GM12892 (cell line): Measurements from ENCODE around the gene DUOXA1.
"Not testable (repeated sequence)": the region's sequence is repeated elsewhere in the genome, so short reads cannot be mapped to it uniquely, and the experiment has no call there.

Source experiments
- DNase-seq: peaks from one replicate; pipeline ENCODE4 v3.0.0; 2011; ENCODE audit not compliant: insufficient read length
- FAIRE-seq: peaks from 2 replicates; lab custom pipeline; 2011; peaks lifted over from hg19 to GRCh38; lab: Jason Lieb, UNC
- POLR2A ChIP-seq: IDR thresholded peaks from 2 replicates; pipeline ENCODE4 v1.6.1; 2011; ENCODE audit warnings: low read depth, low read length, control low read depth
- POLR2AphosphoS5 ChIP-seq: IDR thresholded peaks from 2 replicates; pipeline ENCODE4 v1.6.1; 2011; ENCODE audit warnings: low read depth, low read length, control low read depth
- TAF1 ChIP-seq: IDR thresholded peaks from 2 replicates; pipeline ENCODE4 v1.6.1; 2011; ENCODE audit warnings: low read depth, mild to moderate bottlenecking, control low read depth, low read length, borderline replicate concordance

The DUOXA1 gene

GRCh38 chr15:45114751-45115085 is 15.0 kb downstream of the DUOXA1 start:
- no peak for DNase-seq
- TF ChIP-seq TAF1 (no peak), POLR2AphosphoS5 (no peak), POLR2A (no peak)
- no peak for FAIRE-seq

- TF ChIP-seq POLR2A (no peak), POLR2AphosphoS5 (no peak), TAF1 (no peak)
- FAIRE-seq (no peak), DNase-seq (no peak)
Measured at GRCh38 chr15:45114076-45114750, 15.5 kb downstream of the DUOXA1 start, which contains the start of the genes DUOX2 and DUOXA2. Gene DUOX2 (minus strand): TSS chr15:45114172. CDS start chr15:45113411, 761 bp downstream. Gene DUOXA2 (plus strand): TSS chr15:45114326. CDS start chr15:45114606, 280 bp downstream.

- no peak for DNase-seq
- no peak for FAIRE-seq
- TF ChIP-seq TAF1 (no peak), POLR2AphosphoS5 (no peak), POLR2A (no peak)
Measured at GRCh38 chr15:45113380-45113990, 16.2 kb downstream of the DUOXA1 start.

- FAIRE-seq (no peak), DNase-seq (no peak)
- TF ChIP-seq TAF1 (no peak), POLR2A (no peak), POLR2AphosphoS5 (no peak)
Measured at GRCh38 chr15:45112591-45113379, 16.9 kb downstream of the DUOXA1 start.

GRCh38 chr15:45112143-45112590 is 17.5 kb downstream of the DUOXA1 start:
- no peak for DNase-seq
- TF ChIP-seq POLR2AphosphoS5 (no peak), TAF1 (no peak), POLR2A (no peak)
- FAIRE-seq: no peak

- no peak for FAIRE-seq
- TF ChIP-seq POLR2A (no peak), POLR2AphosphoS5 (no peak), TAF1 (no peak)
Measured at GRCh38 chr15:45111390-45112142, 18.1 kb downstream of the DUOXA1 start.

GRCh38 chr15:45110256-45110820 is 19.3 kb downstream of the DUOXA1 start:
- no peak for DNase-seq
- no peak for TF ChIP-seq POLR2A
- no peak for TF ChIP-seq POLR2AphosphoS5
- no peak for TF ChIP-seq TAF1
- FAIRE-seq: no peak

More at GRCh38 chr15:45111390-45112142, 18.1 kb downstream of the DUOXA1 start:
- DNase-seq: no peak

GRCh38 chr15:45107941-45108630 is 21.6 kb downstream of the DUOXA1 start:
- FAIRE-seq (no peak), DNase-seq (no peak)
- TF ChIP-seq POLR2AphosphoS5 (no peak), POLR2A (no peak), TAF1 (no peak)

- DNase-seq: no peak
- FAIRE-seq: no peak
- TF ChIP-seq POLR2A: no peak
Measured at GRCh38 chr15:45106002-45106790, 23.5 kb downstream of the DUOXA1 start.

GRCh38 chr15:45105586-45105985 is 24.1 kb downstream of the DUOXA1 start:
- FAIRE-seq: no peak
- no peak for DNase-seq
- TF ChIP-seq TAF1 (no peak), POLR2AphosphoS5 (no peak), POLR2A (no peak)

- DNase-seq, FAIRE-seq: not testable (repeated sequence)
Measured at GRCh38 chr15:45104170-45104569, 25.5 kb downstream of the DUOXA1 start.
